ENCODE data around the gene ARID1B. TPM values are rescaled to one million over a fixed set of nuclear protein-coding genes. Genes with fewer than 3 reads are reported as not detected.

Gene ARID1B
- total and polyA plus RNA-seq, 4 donors = 7.0 to 49.0 (median 24.2) TPM

DNA sequence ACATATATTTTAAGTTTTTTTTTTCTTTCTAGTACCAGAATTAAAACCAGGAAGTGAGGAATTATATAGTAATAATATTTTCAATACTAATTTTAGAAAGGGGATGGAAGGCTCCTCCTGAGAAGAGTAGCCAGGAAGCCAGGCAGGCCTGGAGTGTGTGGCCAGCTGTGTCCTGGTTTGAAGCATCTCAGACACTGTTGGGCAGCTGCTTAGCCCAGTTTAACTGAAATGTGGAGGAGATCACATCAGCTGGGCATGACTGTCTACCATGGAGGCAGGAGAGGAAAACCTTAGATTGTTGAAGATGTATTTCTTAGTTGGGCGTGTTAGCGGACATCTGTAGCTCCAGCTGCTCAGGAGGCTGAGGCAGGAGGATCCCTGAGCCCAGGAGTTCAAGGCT, 142.2 kb downstream of the ARID1B start:
- Histone ChIP-seq H3K9me3 (ENCODE audit: control insufficient read depth in 4 of 4, low read length in 3 of 4) (no peaks in the 10 kb centered on the region), H3K27me3 (ENCODE audit: control insufficient read depth in 4 of 4, insufficient read depth in 4 of 4, low read length in 3 of 4) (no peaks in the 10 kb centered on the region), H3K9ac (ENCODE audit: low read depth in 1 of 2, low read length in 2 of 2) (no peak overlapping the region), H3K4me3 (ENCODE audit: low read depth in 1 of 3, low read length in 3 of 3) (no peak overlapping the region), H3K27ac (ENCODE audit: low read depth in 1 of 2, low read length in 2 of 2) (no peak overlapping the region), H3K4me1 (ENCODE audit: control insufficient read depth in 4 of 4, insufficient read depth in 4 of 4, low read length in 3 of 4) (no peaks in the 10 kb centered on the region), H3K36me3 (ENCODE audit: control insufficient read depth in 4 of 4, insufficient read depth in 3 of 4, low read depth in 1 of 4, low read length in 3 of 4) (no peaks in the 10 kb centered on the region)
- no peak for DNase-seq (ENCODE audit: low spot score)
- TF ChIP-seq, protein P1, sequence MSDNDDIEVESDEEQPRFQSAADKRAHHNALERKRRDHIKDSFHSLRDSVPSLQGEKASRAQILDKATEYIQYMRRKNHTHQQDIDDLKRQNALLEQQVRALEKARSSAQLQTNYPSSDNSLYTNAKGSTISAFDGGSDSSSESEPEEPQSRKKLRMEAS (IDR thresholded peaks at IDR 0.05) = no peak
- no peak for TF ChIP-seq SP1 (IDR thresholded peaks at IDR 0.05)
- no peak for TF ChIP-seq FOXA2 (IDR thresholded peaks at IDR 0.05)
- no peak for TF ChIP-seq EGR1 (IDR thresholded peaks at IDR 0.05; ENCODE audit: low read depth in 2 of 2)
- no peak for TF ChIP-seq GABPA (IDR thresholded peaks at IDR 0.05 in 1 of 2, conservative IDR thresholded peaks at IDR 0.05 in 1 of 2)
- TF ChIP-seq, protein P2, sequence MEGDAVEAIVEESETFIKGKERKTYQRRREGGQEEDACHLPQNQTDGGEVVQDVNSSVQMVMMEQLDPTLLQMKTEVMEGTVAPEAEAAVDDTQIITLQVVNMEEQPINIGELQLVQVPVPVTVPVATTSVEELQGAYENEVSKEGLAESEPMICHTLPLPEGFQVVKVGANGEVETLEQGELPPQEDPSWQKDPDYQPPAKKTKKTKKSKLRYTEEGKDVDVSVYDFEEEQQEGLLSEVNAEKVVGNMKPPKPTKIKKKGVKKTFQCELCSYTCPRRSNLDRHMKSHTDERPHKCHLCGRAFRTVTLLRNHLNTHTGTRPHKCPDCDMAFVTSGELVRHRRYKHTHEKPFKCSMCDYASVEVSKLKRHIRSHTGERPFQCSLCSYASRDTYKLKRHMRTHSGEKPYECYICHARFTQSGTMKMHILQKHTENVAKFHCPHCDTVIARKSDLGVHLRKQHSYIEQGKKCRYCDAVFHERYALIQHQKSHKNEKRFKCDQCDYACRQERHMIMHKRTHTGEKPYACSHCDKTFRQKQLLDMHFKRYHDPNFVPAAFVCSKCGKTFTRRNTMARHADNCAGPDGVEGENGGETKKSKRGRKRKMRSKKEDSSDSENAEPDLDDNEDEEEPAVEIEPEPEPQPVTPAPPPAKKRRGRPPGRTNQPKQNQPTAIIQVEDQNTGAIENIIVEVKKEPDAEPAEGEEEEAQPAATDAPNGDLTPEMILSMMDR (IDR thresholded peaks at IDR 0.05; ENCODE audit: low read depth, low read length, missing input control) = no peak
- TF ChIP-seq HNF4A (conservative IDR thresholded peaks at IDR 0.05) = no peak
- no peak for TF ChIP-seq NR2F2 (IDR thresholded peaks at IDR 0.05)
- TF ChIP-seq RAD21 (IDR thresholded peaks at IDR 0.05) = no peak
- TF ChIP-seq FOXA1 (IDR thresholded peaks at IDR 0.05) = no peak
- TF ChIP-seq TAF1 (conservative IDR thresholded peaks at IDR 0.05) = no peak
- TF ChIP-seq, protein P3, sequence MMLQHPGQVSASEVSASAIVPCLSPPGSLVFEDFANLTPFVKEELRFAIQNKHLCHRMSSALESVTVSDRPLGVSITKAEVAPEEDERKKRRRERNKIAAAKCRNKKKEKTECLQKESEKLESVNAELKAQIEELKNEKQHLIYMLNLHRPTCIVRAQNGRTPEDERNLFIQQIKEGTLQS (IDR thresholded peaks at IDR 0.05) = no peak
- no peak for TF ChIP-seq RXRA (IDR thresholded peaks at IDR 0.05)
- TF ChIP-seq, protein P4, sequence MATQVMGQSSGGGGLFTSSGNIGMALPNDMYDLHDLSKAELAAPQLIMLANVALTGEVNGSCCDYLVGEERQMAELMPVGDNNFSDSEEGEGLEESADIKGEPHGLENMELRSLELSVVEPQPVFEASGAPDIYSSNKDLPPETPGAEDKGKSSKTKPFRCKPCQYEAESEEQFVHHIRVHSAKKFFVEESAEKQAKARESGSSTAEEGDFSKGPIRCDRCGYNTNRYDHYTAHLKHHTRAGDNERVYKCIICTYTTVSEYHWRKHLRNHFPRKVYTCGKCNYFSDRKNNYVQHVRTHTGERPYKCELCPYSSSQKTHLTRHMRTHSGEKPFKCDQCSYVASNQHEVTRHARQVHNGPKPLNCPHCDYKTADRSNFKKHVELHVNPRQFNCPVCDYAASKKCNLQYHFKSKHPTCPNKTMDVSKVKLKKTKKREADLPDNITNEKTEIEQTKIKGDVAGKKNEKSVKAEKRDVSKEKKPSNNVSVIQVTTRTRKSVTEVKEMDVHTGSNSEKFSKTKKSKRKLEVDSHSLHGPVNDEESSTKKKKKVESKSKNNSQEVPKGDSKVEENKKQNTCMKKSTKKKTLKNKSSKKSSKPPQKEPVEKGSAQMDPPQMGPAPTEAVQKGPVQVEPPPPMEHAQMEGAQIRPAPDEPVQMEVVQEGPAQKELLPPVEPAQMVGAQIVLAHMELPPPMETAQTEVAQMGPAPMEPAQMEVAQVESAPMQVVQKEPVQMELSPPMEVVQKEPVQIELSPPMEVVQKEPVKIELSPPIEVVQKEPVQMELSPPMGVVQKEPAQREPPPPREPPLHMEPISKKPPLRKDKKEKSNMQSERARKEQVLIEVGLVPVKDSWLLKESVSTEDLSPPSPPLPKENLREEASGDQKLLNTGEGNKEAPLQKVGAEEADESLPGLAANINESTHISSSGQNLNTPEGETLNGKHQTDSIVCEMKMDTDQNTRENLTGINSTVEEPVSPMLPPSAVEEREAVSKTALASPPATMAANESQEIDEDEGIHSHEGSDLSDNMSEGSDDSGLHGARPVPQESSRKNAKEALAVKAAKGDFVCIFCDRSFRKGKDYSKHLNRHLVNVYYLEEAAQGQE (IDR thresholded peaks at IDR 0.05) = no peak
- TF ChIP-seq YY1 (IDR thresholded peaks at IDR 0.05) = no peak
- TF ChIP-seq JUND (IDR thresholded peaks at IDR 0.05) = no peak
- TF ChIP-seq HNF4G (IDR thresholded peaks at IDR 0.05) = no peak
- TF ChIP-seq, protein P5, sequence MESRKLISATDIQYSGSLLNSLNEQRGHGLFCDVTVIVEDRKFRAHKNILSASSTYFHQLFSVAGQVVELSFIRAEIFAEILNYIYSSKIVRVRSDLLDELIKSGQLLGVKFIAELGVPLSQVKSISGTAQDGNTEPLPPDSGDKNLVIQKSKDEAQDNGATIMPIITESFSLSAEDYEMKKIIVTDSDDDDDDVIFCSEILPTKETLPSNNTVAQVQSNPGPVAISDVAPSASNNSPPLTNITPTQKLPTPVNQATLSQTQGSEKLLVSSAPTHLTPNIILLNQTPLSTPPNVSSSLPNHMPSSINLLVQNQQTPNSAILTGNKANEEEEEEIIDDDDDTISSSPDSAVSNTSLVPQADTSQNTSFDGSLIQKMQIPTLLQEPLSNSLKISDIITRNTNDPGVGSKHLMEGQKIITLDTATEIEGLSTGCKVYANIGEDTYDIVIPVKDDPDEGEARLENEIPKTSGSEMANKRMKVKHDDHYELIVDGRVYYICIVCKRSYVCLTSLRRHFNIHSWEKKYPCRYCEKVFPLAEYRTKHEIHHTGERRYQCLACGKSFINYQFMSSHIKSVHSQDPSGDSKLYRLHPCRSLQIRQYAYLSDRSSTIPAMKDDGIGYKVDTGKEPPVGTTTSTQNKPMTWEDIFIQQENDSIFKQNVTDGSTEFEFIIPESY (IDR thresholded peaks at IDR 0.05) = no peak
- WGBS = 97% methylated on average over 2 of the region's 2 CpGs

Measured in liver (tissue), 9 donors.